Neuronal stem cell (in vitro differentiated cells): ENCODE results near the gene PDIA5.

Experiments
- DNase-seq: peaks from one replicate; pipeline ENCODE4 v3.0.0-alpha.2; 2013; ENCODE audit warnings: low spot score
- H2AFZ ChIP-seq: one replicate; pipeline ENCODE4 v1.6.1; 2013; ENCODE audit warnings: mild to moderate bottlenecking, low read length, inconsistent platforms
- H2AK5ac ChIP-seq: 2 replicates; pipeline ENCODE4 v1.6.1; 2013; ENCODE audit warnings: low read depth, mild to moderate bottlenecking, inconsistent platforms, low read length, moderate library complexity, mixed read lengths
- H2BK120ac ChIP-seq: 2 replicates; pipeline ENCODE4 v1.6.1; 2013; ENCODE audit warnings: low read depth, mild to moderate bottlenecking, inconsistent platforms, low read length, moderate library complexity, mixed read lengths
- H2BK12ac ChIP-seq: one replicate; pipeline ENCODE4 v1.6.1; 2013; ENCODE audit warnings: low read length, inconsistent platforms
- H2BK15ac ChIP-seq: 2 replicates; pipeline ENCODE4 v1.6.1; 2013; ENCODE audit warnings: mild to moderate bottlenecking, low read length, inconsistent platforms, mixed read lengths
- H2BK5ac ChIP-seq: one replicate; pipeline ENCODE4 v1.6.1; 2013; ENCODE audit warnings: inconsistent platforms, mild to moderate bottlenecking, low read length, moderate library complexity
- H3K14ac ChIP-seq: one replicate; pipeline ENCODE4 v1.6.1; 2013; ENCODE audit warnings: low read length, inconsistent platforms
- H3K18ac ChIP-seq: 2 replicates; pipeline ENCODE4 v1.6.1; 2013; ENCODE audit warnings: low read length, inconsistent platforms
- H3K23ac ChIP-seq: 2 replicates; pipeline ENCODE4 v1.6.1; 2013; ENCODE audit warnings: low read depth, mild to moderate bottlenecking, mixed read lengths, low read length, inconsistent platforms; ENCODE audit not compliant: poor library complexity
- H3K27ac ChIP-seq: replicated peaks from 3 replicates; pipeline ENCODE4 v1.5.1; 2013; ENCODE audit warnings: low read length, inconsistent platforms
- H3K27me3 ChIP-seq, 3 experiments: 2 replicates each; pipeline ENCODE4 v1.6.1; 2013; ENCODE audit warnings: low read length in 3 of 3, mild to moderate bottlenecking in 2 of 3, inconsistent platforms in 1 of 3, low read depth in 1 of 3, mixed read lengths in 1 of 3, moderate library complexity in 1 of 3; ENCODE audit not compliant: control insufficient read depth in 3 of 3, insufficient read depth in 3 of 3
- H3K36me3 ChIP-seq, 2 donors: replicated peaks in 1 of 2; 2 replicates each; pipeline ENCODE4 v1.6.1; 2013; ENCODE audit warnings: low read length in 2 of 2; ENCODE audit not compliant: control insufficient read depth in 2 of 2, insufficient read depth in 2 of 2
- H3K4ac ChIP-seq: 2 replicates; pipeline ENCODE4 v1.6.1; 2013; ENCODE audit warnings: inconsistent platforms, mild to moderate bottlenecking, low read length, moderate library complexity
- H3K4me1 ChIP-seq, 2 donors: 1 replicate in 1 of 2; 2 replicates in 1 of 2; pipeline ENCODE4 v1.6.1; 2013; ENCODE audit warnings: low read length in 2 of 2, low read depth in 1 of 2; ENCODE audit not compliant: control insufficient read depth in 2 of 2, insufficient read depth in 1 of 2
- H3K4me2 ChIP-seq: one replicate; pipeline ENCODE4 v1.6.1; 2013; ENCODE audit warnings: mild to moderate bottlenecking, low read length, inconsistent platforms; ENCODE audit not compliant: insufficient read depth, poor library complexity, severe bottlenecking
- H3K4me3 ChIP-seq, 2 donors: 2 replicates each; pipeline ENCODE4 v1.5.1; 2013; ENCODE audit warnings: low read length in 2 of 2, mild to moderate bottlenecking in 2 of 2, inconsistent platforms in 1 of 2, moderate library complexity in 1 of 2
- H3K79me1 ChIP-seq: one replicate; pipeline ENCODE4 v1.6.1; 2013; ENCODE audit warnings: low read depth, mild to moderate bottlenecking, inconsistent platforms, low read length, moderate library complexity
- H3K9ac ChIP-seq: one replicate; pipeline ENCODE4 v1.6.1; 2013; ENCODE audit warnings: mild to moderate bottlenecking, low read depth, low read length, inconsistent platforms; ENCODE audit not compliant: poor library complexity
- H3K9me3 ChIP-seq, 2 donors: replicated peaks in 1 of 2; 2 replicates each; pipeline versions ENCODE3 to v1.6.1; 2013; ENCODE audit warnings: low read length in 2 of 2, mild to moderate bottlenecking in 2 of 2, inconsistent platforms in 1 of 2, low read depth in 1 of 2, mixed read lengths in 1 of 2, moderate library complexity in 1 of 2; ENCODE audit not compliant: control insufficient read depth in 2 of 2, insufficient read depth in 1 of 2
- H4K8ac ChIP-seq: one replicate; pipeline ENCODE4 v1.6.1; 2013; ENCODE audit warnings: low read depth, mild to moderate bottlenecking, inconsistent platforms, low read length, moderate library complexity
- H4K91ac ChIP-seq: one replicate; pipeline ENCODE4 v1.6.1; 2013; ENCODE audit warnings: low read length, low read depth, mild to moderate bottlenecking, inconsistent platforms; ENCODE audit not compliant: poor library complexity
- WGBS, 2 donors: extraction: QIAGEN DNeasy Blood & Tissue Kit; methylation state at CpG; one replicate each; pipeline ENCODE4 v1.1.7; 2013; ENCODE audit warnings: missing lambda C conversion rate in 2 of 2, mixed read lengths in 1 of 2; ENCODE audit not compliant: insufficient read length in 2 of 2, insufficient replicate concordance in 1 of 2; ENCODE audit errors: extremely low coverage in 2 of 2; 5-methylcytosine and 5-hydroxymethylcytosine counted together

Gene PDIA5

GRCh38 chr3:123122057-123122456 is 55.2 kb downstream of the PDIA5 start:
- Histone ChIP-seq H2AFZ (no peak overlapping the region), H3K9ac (no peak overlapping the region), H3K4me1 (peaks cover 16% of the 10 kb centered on the region in 2 donors), H3K4me2 (no peak overlapping the region), H3K79me1 (no peaks in the 10 kb centered on the region), H2BK15ac (no peak overlapping the region), H3K14ac (no peak overlapping the region), H2BK12ac (no peak overlapping the region), H3K27ac (no peak overlapping the region), H2AK5ac (no peak overlapping the region), H3K23ac (no peak overlapping the region), H3K9me3 (peaks cover 0 to 3% of the 10 kb centered on the region in 2 donors), H3K27me3 (no peaks in the 10 kb centered on the region), H3K4me3 (no peak overlapping the region), H4K8ac (no peak overlapping the region), H2BK5ac (no peak overlapping the region), H3K4ac (no peak overlapping the region), H3K18ac (no peak overlapping the region), H2BK120ac (no peak overlapping the region), H3K36me3 (peaks cover 2 to 93% of the 10 kb centered on the region in 2 donors), H4K91ac (no peak overlapping the region)
- DNase-seq: no peak
- WGBS, 2 donors: 100% methylated on average over 1 of the region's 5 CpGs; no CpG with 5 or more reads in 1 of the 2 donors

GRCh38 chr3:123122525-123123315 is 55.9 kb downstream of the PDIA5 start:
- peaks cover 0 to 3% of the 10 kb centered on the region in 2 donors for H3K9me3 ChIP-seq
- no peak overlapping the region for H3K27ac ChIP-seq
- no peaks in the 10 kb centered on the region for H3K27me3 ChIP-seq
- no peak overlapping the region for H4K91ac ChIP-seq
- no CpG with 5 or more reads among the region's 8 CpGs for WGBS, 2 donors
- H2BK12ac ChIP-seq: no peak overlapping the region
- H3K4me2 ChIP-seq: no peak overlapping the region
- no peak overlapping the region for H2BK5ac ChIP-seq
- no peak overlapping the region for H3K18ac ChIP-seq
- no peak overlapping the region for H2BK15ac ChIP-seq
- no peak overlapping the region for H4K8ac ChIP-seq
- peaks cover 2 to 95% of the 10 kb centered on the region in 2 donors for H3K36me3 ChIP-seq
- no peaks in the 10 kb centered on the region for H3K79me1 ChIP-seq
- H3K14ac ChIP-seq: no peak overlapping the region
- peaks cover 16% of the 10 kb centered on the region in 2 donors for H3K4me1 ChIP-seq
- no peak overlapping the region for H3K4me3 ChIP-seq
- H3K23ac ChIP-seq: no peak overlapping the region
- no peak overlapping the region for H3K4ac ChIP-seq
- no peak overlapping the region for H2AK5ac ChIP-seq
- H3K9ac ChIP-seq: no peak overlapping the region
- H2BK120ac ChIP-seq: no peak overlapping the region
- no peak for DNase-seq
- H2AFZ ChIP-seq: no peak overlapping the region

DNA sequence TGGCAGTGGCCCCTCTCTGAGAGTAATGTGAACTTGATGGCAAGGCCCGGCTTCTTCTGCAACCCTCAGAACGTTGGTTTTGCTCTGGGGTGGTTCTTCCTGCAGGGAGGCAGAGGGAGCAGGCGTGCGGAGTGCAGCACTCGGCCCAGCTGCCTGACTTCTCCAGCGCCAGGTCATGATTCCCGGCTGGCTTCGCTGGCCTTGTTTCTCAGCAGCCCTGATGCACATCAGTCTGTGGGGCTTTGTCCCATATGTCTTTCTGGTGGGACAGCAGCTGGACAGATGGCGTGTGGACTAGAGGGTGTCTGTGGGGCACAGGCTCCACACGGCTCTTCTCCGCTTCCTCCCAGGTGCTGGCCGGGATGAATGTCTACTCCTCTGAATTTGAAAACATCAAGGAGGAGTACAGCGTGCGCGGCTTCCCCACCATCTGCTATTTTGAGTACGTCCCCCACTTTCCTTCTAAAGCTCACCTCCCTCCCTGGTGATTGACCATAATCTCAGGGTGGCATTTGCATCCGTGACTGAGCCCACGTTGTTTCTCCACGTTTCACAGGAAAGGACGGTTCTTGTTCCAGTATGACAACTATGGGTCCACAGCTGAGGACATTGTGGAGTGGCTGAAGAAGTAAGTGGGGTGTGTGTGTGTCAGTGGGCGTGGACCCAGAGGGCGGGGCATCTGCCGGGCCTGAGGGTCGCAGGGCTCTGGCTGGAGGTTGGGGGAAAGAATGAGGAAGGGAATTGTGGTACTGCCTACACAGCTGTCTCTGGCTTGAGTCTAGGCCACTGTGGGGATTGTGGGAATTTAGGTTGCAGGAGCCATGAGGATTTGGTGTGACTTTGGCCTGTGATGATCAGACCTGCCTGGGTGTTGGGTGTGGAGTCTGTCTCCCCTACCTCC is 57.1 kb downstream of the PDIA5 start:
- no CpG with 5 or more reads among the region's 24 CpGs for WGBS, 2 donors
- DNase-seq: no peak
- peaks cover 0 to 95% of the 10 kb centered on the region in 2 donors for H3K36me3 ChIP-seq

GRCh38 chr3:123124971-123125370 is 58.1 kb downstream of the PDIA5 start:
- H3K27me3 ChIP-seq: no peaks in the 10 kb centered on the region
- H2BK5ac ChIP-seq: no peak overlapping the region
- peak overlapping the region; percentile 8 for H2BK12ac ChIP-seq
- H3K36me3 ChIP-seq: peaks cover 0 to 95% of the 10 kb centered on the region in 2 donors
- H3K23ac ChIP-seq: no peak overlapping the region
- no peak overlapping the region for H3K4me2 ChIP-seq
- H4K8ac ChIP-seq: peak overlapping the region; percentile 49
- peak overlapping the region; percentile 69 for H4K91ac ChIP-seq
- no peak for DNase-seq
- WGBS, 2 donors: no CpG with 5 or more reads among the region's 7 CpGs
- peaks cover 12 to 18% of the 10 kb centered on the region in 2 donors for H3K4me1 ChIP-seq
- H3K14ac ChIP-seq: peak overlapping the region; percentile 72
- H3K9me3 ChIP-seq: peaks cover 0 to 3% of the 10 kb centered on the region in 2 donors
- H2BK15ac ChIP-seq: no peak overlapping the region
- no peak overlapping the region for H3K27ac ChIP-seq
- H3K79me1 ChIP-seq: no peaks in the 10 kb centered on the region
- peak overlapping the region in 1 of 2 donors; percentile 24 for H3K4me3 ChIP-seq
- H2AFZ ChIP-seq: no peak overlapping the region
- peak overlapping the region; percentile 83 for H3K18ac ChIP-seq
- H3K9ac ChIP-seq: peak overlapping the region; percentile 21
- H2AK5ac ChIP-seq: peak overlapping the region; percentile 22
- peak overlapping the region; percentile 72 for H3K4ac ChIP-seq
- H2BK120ac ChIP-seq: no peak overlapping the region

More for the DNA sequence above, 57.1 kb downstream of the PDIA5 start:
- no peaks in the 10 kb centered on the region for H3K79me1 ChIP-seq
- H3K4me1 ChIP-seq: peaks cover 16% of the 10 kb centered on the region in 2 donors
- H2BK15ac ChIP-seq: no peak overlapping the region
- H3K23ac ChIP-seq: peak overlapping the region; percentile 61
- no peaks in the 10 kb centered on the region for H3K27me3 ChIP-seq
- no peak overlapping the region for H3K4ac ChIP-seq
- peaks cover 0 to 3% of the 10 kb centered on the region in 2 donors for H3K9me3 ChIP-seq
- no peak overlapping the region for H2BK120ac ChIP-seq
- no peak overlapping the region for H4K8ac ChIP-seq
- H4K91ac ChIP-seq: no peak overlapping the region
- H3K27ac ChIP-seq: no peak overlapping the region
- H2BK12ac ChIP-seq: no peak overlapping the region
- H2AFZ ChIP-seq: no peak overlapping the region
- no peak overlapping the region for H2AK5ac ChIP-seq
- H3K4me3 ChIP-seq: no peak overlapping the region
- peak overlapping the region; percentile 25 for H3K18ac ChIP-seq
- H3K4me2 ChIP-seq: no peak overlapping the region
- H3K9ac ChIP-seq: no peak overlapping the region
- H3K14ac ChIP-seq: no peak overlapping the region
- H2BK5ac ChIP-seq: no peak overlapping the region
